HG03442 (cell line): ENCODE data around the gene TMEM174.
"Not testable (repeated sequence)": the region's sequence is repeated elsewhere in the genome, so short reads cannot be mapped to it uniquely, and the experiment has no call there.

Source experiments
- ATAC-seq: cut with Tn5 transposase; IDR thresholded peaks from one replicate; pipeline ENCODE4 v1.9.1; 2021; ENCODE audit warnings: mild to moderate bottlenecking, moderate library complexity; ENCODE audit not compliant: unreplicated experiment

TMEM174 gene

GRCh38 chr5:73188764-73189531, 16.0 kb downstream of the TMEM174 start:
- ATAC-seq: no peak

DNA sequence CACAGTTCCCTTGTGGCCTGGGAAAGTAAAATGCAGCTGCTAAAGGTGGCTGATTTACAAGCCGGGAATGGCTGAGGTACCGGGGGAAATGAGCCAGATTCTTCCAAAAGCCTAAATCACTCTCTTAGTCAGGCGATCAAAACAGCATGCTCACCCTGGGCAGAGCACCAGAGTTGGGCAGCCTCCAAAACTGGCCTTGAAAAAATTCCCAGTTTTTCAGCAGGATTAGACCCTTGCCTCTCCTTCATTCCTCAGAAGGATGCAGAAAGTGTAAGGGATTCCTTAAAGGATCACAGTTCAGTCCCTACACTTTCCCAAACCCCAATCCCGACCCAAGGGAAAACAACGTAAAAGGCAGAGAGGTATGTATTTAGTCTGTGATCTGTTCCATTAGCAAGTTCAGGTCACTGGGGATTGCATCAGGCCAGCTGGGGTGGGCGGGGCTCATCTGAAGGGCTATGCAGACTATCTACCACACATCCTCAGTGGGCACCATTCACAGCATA, 16.9 kb downstream of the TMEM174 start:
- ATAC-seq: no peak

- ATAC-seq: no peak
Observed at GRCh38 chr5:73192370-73192769, 19.4 kb downstream of the TMEM174 start.

GRCh38 chr5:73193592-73193991, 20.6 kb downstream of the TMEM174 start:
- no peak for ATAC-seq

DNA sequence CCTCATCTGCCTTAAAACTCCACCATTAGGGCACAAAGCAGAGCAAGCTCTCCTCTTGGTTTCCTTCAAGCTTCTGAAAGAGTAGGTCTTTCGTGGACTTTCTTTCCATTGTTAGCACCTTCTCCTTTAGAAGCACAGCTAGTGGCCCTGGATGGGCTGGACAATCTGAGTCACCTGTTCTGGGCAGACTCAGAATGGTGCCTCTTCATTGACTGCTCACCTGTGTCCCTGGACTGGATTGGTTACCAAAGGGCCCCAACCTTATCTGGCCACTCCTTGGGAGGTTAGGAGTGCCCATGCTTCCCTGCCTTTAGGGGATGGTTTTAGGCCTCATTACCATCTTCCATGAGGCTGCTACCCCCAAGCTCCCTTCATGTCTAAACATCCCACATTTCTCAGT, 23.2 kb downstream of the TMEM174 start:
- ATAC-seq: no peak

DNA sequence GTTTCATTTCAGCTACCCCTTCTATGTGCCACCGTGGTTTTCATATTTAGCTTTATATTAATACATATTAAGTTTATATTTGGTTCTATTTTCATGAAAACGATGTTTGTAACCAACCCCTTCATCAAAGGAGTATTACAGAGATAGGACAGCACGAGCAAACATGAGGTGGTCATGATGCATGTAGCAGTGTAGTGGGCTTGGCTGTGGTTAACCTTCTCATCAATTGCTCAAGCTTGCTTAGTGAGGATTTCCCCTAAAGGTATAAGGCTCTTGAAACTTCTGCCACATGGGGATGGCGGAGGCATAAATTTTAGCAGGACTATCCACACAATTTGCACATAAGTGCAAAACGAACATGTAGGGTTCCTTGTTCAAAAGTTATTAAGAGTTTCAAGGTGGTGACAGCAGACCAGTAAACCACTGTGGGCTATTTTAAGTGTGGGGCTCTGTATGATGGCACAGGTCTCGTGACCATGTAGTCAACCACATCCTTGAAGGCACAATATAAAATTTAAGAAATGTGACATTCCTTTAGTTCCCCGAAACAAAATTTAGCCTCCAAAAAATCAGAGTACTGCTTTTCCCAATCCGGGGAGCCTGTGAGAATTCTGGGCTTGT, 24.8 kb downstream of the TMEM174 start:
- ATAC-seq: no peak

DNA sequence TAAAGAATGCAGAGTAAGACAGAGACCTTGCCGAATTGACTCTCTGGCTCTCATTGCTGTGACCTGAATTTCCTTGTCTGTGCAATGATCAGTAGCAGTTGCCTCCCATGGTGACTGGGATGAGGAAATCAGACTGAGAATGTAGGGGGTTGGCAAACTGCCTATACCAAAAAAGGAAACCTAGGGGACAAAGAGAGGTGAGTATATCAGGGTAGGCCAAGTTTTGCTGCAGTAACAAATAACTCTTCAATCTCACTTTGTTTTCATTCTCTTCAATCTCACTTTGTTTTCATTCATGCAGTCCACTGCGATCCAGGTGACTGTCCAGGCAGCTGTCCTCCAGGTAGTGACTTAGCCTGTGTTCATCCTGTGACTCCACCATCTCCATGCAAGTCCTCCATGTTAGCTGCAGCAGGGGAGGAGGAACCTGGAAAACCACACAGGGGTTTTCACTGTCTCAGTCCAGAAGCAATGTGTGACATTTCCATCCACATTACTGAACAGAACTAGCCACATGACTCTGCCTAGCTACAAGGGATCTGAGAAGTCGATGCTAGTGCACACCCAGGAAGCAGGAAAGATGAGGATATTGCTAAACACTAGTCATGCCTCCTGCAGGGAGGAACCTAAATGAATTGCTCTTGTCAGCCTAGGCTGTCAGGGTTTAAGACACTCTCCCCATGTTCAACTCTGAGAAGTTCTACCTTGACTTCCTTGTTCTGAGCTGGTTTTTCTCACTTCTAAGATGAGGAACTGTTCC, 26.0 kb downstream of the TMEM174 start:
- ATAC-seq: no peak

- ATAC-seq: no peak
Observed at GRCh38 chr5:73199671-73200070, 26.7 kb downstream of the TMEM174 start.

DNA sequence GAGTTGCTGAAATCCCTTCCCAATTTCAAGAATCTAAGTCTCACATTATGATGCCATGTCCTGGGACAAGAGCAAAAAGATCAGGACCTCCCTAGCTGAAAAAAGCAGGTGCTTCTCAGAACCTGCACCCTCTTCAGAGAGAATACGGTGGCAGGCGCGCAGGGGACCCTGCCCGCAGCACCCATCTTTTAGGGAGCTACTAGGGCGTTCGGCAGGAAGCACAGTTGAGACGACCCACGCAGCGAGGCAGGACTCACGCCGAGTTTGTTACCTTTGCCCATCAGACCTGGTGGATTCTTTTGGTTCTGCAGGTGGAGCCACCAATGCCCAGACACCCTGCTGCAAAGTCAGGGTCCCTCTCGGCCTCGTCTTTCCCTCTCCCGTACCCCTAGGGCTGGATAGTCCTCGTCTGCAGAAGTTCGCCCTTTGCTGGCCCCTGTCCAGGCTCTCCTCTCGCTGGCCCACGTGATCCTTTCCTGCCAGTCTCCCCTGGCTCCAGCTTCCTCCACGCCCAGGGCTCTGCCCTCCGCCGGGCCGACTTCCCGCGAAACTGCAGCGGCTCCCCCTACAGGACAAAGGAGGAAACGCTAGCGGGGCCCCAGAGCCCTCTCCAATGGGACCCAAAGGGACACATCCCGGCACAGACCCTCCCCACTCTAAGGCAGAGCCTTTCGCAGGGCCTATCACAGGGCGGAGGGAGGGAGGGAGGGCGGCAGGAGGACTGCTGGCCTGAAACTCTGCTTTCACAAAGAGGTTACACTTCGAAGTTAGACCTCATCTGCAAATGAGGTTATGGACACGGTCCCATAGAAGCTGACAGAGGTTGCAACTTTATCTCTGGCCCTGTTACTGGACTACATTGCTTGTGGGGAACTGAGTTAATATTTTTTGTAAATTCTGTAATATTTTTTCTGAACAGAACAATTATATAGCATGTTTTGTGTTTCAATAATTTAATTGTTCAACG, 28.8 kb downstream of the TMEM174 start:
- ATAC-seq: peak; percentile 60

- no peak for ATAC-seq
Observed at GRCh38 chr5:73204332-73204731, 31.3 kb downstream of the TMEM174 start.

DNA sequence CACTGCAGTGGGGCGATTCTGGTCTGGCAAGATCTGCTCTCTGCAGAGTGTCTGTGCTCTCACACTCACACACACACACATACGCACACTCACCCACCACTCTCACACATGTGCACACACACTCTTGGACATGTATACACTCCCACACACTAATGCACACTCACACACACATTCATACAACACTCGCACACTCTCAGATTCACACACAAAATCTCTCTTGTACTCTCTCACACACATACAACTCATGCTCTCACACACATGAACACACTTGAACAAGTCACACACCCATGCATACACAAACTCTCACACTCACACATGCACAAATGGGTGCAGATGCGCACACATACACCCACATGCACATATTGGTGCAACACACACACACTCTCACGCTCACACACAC, 31.7 kb downstream of the TMEM174 start:
- ATAC-seq: no peak

GRCh38 chr5:73205305-73205704, 32.3 kb downstream of the TMEM174 start:
- no peak for ATAC-seq

DNA sequence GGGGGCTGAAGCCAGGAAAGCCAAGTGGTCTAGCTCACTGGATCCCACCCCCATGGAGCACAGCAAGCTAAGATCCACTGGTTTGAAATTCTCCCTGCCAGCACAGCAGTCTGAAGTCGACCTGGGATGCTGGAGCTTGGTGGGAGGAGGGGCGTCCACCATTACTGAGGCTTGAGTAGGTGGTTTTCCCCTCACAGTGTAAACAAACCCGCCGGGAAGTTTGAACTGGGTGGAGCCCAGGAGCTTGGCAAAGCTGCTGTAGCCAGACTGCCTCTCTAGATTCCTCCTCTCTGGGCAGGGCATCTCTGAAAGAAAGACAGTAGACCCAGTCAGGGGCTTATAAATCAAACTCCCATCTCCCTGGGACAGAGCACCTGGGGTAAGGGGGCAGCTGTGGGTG, 34.2 kb downstream of the TMEM174 start:
- ATAC-seq: not testable (repeated sequence)

GRCh38 chr5:73209075-73209474, 36.1 kb downstream of the TMEM174 start:
- ATAC-seq: not testable (repeated sequence)

- not testable (repeated sequence) for ATAC-seq
Observed at GRCh38 chr5:73212693-73213092, 39.7 kb downstream of the TMEM174 start.

DNA sequence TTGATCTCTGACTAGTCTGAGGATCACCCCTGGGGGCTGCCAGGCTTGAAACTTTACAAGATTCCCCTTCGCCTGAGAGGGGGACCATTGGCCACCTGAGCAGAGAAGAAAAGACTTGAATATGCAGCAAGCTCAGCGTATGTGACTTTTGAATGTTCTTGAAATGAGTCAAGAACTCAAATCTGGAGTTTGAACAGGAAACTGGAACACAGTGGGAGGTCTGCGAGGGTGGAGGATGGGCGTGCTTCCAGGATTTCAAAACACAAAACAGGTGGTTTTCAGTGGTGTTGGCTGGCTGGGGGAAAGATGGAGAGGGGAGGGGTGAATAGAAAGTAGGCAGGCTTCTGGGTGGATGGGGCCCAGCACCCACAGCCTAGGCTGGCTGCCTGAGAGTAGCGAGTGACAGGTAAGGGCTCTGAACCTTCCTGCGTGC, 40.6 kb downstream of the TMEM174 start:
- ATAC-seq: no peak

GRCh38 chr5:73214306-73214705, 41.3 kb downstream of the TMEM174 start:
- no peak for ATAC-seq

- no peak for ATAC-seq
Observed at GRCh38 chr5:73214996-73215395, 42.0 kb downstream of the TMEM174 start.

DNA sequence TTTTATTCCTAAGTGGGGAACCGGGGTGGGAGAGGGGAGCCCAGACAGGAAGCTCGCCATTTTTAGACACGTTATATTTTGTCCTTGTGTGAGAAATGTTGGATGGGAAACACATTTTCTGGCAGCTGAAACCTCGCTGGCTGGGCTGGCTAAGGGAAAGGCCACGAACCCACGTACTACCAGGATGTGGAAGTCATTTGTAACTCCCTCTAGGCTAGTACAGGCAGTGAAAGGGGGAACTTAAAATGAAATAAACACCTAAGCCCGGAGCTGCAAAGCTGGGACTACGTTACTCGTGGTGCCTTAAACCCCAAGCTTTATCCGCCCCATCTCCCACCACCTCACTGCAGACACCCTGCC, 42.5 kb downstream of the TMEM174 start:
- no peak for ATAC-seq

DNA sequence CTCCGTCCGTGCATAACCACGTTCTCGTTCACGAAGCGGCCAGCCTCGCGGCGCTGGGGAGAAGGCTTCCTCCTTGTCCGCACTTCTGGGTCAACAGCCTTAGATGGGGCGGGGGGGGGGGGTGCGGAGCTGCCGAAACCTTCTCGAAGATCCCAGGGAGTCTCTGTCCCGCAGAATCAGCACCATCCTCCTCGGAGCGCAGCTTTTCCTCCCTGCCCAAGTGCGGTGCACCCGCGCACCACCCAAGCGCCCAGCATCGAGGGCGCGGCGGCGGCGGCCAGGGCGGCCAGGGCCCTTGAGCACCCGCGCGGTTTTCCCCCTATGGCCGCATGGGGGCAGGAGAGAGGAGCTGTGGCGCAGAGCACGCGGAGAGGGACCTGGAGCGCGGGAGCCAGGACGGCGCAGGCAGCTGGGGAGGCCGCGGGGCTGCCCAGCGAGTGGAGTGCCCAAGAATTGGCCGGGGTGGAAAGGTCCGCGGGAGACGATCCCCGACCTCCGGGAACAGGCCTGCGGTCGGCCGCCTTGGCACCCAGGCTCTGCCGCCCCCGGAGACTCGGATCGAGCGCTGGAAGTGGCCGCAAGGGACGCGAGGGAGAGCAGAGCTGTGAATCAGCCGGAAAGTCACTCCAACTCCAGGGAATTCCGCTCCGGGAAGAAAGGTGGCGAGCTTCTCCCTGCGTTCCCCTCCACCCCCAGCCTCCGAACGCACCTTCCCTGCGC, 43.1 kb downstream of the TMEM174 start:
- peak; percentile 83 for ATAC-seq
